ENCODE measurements around the gene EIF4G1.

- TF ChIP-seq MAZ (IDR thresholded peaks at IDR 0.05; ENCODE audit: borderline replicate concordance, low read depth, low read length) (no peak), CTCF (conservative IDR thresholded peaks at IDR 0.05; ENCODE audit: low read depth, low read length) (no peak), RAD21 (IDR thresholded peaks at IDR 0.05; ENCODE audit: low read length) (no peak), RFX5 (IDR thresholded peaks at IDR 0.05; ENCODE audit: low read depth, low read length) (no peak)
Observed at GRCh38 chr3:184353546-184353941, 39.1 kb downstream of the EIF4G1 start.

All from IMR-90 (cell line).